GM12801 (cell line): ENCODE results near the gene FER.

Source experiments
- TF ChIP-seq, protein P1 (sequence below): IDR thresholded peaks from one replicate; pipeline ENCODE4 v1.5.1; 2011; ENCODE audit warnings: control low read depth; ENCODE audit not compliant: insufficient read length; ENCODE audit errors: extremely low read depth

The FER gene

DNA sequence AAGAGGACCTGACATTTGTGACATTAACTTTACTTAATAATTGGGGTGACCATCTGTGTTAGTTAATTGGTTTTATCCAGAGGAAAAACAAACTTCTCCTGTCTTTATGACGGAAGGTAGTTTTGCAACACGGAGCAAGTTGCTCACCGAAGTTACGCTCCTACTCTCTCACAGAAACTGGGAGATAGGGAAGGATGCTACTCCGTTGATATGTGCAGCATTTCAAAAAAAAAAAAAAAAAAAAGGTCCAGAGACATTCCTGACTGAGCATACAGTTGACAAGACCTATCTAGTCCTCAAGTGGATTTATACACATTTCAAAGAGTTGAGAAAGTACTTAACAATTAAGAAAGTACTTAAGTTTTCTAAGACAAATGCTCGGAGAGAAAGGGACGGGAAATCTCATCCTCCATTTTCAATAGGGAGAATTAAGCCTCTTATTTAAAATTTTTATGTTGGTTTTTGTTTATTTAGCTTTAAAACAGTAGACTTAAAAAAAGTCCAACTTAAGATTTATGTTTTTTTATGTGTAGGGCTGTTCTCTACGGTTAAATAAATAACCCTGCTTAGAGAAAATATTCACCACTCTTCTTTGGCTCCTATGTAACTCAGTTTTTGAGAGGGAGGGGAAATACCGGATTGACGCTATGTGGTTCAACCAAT lies 455 bp upstream of the FER start:
- TF ChIP-seq, protein P1, sequence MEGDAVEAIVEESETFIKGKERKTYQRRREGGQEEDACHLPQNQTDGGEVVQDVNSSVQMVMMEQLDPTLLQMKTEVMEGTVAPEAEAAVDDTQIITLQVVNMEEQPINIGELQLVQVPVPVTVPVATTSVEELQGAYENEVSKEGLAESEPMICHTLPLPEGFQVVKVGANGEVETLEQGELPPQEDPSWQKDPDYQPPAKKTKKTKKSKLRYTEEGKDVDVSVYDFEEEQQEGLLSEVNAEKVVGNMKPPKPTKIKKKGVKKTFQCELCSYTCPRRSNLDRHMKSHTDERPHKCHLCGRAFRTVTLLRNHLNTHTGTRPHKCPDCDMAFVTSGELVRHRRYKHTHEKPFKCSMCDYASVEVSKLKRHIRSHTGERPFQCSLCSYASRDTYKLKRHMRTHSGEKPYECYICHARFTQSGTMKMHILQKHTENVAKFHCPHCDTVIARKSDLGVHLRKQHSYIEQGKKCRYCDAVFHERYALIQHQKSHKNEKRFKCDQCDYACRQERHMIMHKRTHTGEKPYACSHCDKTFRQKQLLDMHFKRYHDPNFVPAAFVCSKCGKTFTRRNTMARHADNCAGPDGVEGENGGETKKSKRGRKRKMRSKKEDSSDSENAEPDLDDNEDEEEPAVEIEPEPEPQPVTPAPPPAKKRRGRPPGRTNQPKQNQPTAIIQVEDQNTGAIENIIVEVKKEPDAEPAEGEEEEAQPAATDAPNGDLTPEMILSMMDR: no peak

DNA sequence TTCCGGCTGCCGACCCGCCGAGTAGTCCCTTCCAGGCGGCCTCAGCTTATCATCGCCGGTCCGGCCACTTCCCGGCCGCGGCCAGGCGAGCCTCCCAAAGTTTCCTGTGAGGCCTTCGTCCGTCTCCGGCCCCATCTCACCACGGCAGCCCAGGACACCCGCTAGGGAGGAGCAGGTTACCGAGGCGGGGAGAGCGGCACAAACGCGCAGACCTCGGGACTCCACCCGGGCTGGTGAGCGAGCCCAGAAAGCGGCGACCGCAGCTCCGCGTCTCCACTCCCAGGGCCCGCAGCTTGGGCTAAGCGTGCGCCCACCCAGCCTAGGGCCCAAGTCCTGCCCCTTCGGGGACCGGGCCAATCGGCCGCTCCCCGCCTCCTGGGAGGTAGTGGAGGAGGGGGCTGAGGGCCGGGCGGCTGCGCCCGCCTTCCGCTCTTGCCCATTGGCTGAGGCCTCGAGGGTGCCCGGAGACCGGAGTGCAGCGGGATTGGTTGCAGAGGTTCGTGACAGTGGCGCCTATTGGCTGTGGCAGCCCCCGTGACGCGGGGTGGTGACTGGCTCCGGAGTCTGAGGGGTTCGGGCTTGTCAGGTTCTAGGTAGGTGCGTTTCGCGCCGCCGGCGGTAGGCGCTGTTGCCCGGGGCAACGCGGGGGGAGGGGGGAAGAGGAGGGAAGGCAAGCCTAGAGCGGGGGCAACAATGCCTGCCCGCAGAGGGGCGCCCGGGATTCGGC lies 867 bp downstream of the FER start:
- TF ChIP-seq, protein P1: no peak

DNA sequence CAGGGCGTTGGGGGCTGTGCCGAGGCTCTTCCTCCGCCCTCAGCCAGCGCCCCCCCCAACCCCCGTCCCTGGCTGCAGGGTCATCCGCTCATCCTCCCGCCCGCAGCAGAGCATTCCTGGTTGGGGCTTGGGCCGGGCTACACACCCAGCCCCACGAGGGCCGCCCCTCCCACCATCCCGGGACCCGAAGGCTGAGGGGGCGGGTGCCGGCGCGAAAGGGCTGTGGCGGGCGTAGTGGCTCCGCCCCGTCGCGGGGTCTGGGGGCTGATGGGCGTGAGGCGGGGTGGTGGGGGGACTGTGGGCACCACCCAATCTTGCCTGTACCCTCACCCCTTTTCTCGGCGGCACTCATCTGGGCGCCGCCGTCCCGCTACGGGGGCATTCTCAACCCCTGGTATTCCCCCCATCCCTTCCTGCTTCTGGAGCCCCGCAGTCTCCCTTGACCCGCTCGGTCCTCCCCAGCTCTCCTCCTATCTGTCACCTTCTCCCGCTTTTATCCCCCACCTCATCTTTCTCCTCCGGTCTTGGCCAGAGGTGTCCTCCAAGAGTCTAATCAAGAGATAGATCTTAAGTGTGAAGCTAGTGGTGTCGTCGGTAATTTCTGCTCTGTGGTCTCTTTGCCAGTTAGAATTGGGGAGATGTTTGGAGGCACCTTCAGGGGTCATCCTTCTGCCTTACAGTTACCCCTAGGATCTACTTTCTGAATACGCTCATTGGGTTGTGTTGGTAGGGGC lies 1.6 kb downstream of the FER start:
- TF ChIP-seq, protein P1: no peak

DNA sequence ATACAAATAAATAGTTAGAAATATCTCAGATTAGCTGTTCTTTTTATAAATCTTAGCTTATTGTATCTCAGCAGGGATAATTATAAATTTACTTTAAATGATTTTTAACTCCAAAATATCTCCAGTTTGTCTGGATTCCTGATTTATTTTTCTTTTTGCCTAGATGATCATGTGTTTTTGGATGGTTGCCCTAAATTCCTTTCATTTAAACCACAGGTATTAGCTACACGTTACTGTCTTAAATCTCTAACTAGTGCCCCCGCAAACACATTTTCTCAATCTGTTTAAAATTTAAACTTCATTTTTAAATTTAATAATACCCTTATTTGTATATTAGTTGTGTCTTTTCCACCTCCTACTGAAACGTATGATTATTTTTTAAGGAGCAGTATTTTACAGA lies 5.6 kb downstream of the FER start:
- TF ChIP-seq, protein P1: no peak

DNA sequence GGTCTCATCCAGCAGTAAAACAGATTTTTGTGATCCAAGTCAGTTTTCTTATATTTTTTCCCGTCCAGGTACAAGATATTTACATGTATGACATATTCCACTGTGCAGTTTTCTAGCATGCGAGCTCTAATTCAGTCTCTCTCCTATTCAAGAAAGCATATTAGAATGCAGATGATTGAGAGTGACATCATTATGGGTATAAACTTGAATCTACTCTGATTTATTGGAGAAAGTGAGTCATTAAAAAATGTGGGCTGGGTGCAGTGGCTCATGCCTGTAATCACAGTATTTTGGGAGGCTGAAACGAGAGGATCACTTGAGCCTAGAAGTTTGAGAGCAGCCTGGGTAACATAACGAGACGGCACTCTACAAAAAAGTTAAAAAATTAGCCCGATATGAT lies 6.2 kb downstream of the FER start:
- TF ChIP-seq, protein P1: no peak

DNA sequence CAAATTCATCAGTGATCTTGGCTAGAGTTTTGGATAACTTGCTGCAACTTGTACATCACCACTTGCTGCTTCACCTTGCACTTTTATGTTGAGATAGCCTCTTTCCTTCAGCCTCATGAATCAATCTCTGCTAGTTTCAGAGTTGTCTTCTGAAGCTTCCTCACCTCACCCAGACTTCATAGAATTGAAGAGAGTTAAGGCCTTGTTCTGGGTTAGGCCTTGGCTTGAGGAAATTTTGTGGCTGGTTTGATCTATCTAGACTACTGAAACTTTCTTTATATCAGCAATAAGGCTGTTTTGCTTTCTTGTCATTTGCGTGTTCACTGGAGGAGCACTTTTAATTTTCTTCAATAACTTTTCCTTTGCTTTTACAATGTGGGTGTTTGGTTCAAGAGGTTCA lies 12.8 kb downstream of the FER start:
- TF ChIP-seq, protein P1: no peak

DNA sequence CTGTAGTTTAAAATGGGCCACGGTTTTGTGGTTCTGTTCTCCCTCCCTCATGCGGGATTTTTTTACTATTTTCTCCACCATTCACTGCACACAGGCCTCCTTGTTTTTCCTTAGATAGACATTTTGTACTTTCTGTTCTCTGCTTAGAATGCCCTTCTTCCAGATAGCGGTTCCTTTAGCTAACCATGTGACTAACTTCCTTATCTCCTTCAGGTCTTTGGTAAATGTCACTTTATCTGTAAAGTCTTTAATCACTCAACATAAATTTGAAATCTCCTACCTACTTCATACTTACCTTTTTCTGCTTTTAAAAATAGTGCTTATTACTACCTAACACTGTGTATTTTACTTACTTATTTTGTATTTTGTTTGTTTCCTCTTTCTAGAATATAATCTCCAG lies 15.0 kb downstream of the FER start:
- TF ChIP-seq, protein P1: no peak
